ENCODE data around the gene RPTN. TPM values are rescaled to one million over a fixed set of nuclear protein-coding genes. Genes with fewer than 3 reads are reported as not detected.

The RPTN gene
- total RNA-seq, 3 donors from 2014 or later: not detected

DNA sequence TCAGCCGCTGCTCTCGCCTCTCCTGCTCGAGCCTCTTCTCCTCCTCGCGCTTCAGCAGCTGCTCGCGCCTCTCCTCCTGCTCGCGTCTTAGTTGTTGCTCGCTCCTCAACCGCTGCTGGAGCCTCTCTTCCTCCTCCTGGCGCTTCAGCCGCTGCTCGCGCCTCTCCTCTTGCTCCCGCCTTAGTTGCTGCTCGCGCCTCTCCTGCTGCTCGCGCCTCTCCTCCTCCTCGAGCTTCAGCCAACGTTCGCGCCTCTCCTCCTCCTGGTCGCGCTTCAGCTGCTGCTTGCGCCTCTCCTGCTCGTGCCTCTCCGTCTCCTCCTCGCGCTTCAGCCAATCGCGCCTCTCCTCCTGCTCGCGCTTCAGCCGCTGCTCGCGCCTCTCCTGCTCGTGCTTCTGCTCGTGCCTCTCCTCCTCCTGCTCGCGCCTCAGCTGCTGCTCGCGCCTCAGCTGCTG is 47.5 kb downstream of the RPTN start:
- peak overlapping the region; percentile 44 to 67 (median 48) for H3K4me3 ChIP-seq
- no peaks in the 10 kb centered on the region for H3K36me3 ChIP-seq
- H3K9me3 ChIP-seq: no peaks in the 10 kb centered on the region
- no peak for DNase-seq (ENCODE audit: low spot score in 2 of 2)
- H3K4me1 ChIP-seq: peaks cover 0 to 10% of the 10 kb centered on the region in 2 donors
- intact Hi-C loops (cut with DNase I; ENCODE audit: low total_unique reads): no loop called here
- TF ChIP-seq POLR2AphosphoS5 (IDR thresholded peaks at IDR 0.05) (no peak), POLR2A (IDR thresholded peaks at IDR 0.05) (no peak)
- TF ChIP-seq, protein P1, sequence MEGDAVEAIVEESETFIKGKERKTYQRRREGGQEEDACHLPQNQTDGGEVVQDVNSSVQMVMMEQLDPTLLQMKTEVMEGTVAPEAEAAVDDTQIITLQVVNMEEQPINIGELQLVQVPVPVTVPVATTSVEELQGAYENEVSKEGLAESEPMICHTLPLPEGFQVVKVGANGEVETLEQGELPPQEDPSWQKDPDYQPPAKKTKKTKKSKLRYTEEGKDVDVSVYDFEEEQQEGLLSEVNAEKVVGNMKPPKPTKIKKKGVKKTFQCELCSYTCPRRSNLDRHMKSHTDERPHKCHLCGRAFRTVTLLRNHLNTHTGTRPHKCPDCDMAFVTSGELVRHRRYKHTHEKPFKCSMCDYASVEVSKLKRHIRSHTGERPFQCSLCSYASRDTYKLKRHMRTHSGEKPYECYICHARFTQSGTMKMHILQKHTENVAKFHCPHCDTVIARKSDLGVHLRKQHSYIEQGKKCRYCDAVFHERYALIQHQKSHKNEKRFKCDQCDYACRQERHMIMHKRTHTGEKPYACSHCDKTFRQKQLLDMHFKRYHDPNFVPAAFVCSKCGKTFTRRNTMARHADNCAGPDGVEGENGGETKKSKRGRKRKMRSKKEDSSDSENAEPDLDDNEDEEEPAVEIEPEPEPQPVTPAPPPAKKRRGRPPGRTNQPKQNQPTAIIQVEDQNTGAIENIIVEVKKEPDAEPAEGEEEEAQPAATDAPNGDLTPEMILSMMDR (IDR thresholded peaks at IDR 0.05): no peak
- peaks cover 6 to 96% of the 10 kb centered on the region in 2 donors for H3K27me3 ChIP-seq
- H3K27ac ChIP-seq: no peak overlapping the region

DNA sequence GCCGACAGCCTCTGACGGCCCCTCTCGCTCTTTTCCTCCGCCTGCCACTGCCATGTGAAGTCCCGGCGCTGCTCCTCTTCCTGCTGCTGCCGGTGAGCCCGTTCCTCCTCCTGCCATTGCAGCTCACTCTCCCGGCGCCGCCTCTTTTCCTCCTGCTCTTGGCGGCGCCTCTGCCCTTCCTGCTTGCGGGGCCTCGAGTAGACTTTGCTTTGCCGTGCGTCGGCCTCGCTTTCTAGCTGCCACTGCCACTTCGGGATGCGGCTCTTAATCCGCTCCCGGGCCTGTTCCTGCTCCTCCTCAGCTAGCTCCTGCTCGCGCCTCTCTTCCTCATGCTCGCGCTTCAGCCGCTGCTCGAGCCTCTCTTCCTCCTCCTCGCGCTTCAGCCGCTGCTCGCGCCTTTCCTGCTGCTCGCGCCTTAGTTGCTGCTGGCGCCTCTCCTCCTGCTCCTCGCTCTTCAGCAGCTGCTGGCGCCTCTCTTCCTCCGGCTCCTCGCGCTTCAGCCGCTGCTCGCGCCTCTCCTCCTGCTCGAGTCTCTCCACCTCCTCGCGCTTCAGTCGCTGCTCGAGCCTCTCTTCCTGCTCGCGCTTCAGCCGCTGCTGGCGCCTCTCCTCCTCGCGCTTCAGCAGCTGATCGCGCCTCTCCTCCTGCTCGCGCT is 48.0 kb downstream of the RPTN start:
- peak overlapping the region; percentile 44 to 67 (median 48) for H3K4me3 ChIP-seq
- H3K9me3 ChIP-seq: no peaks in the 10 kb centered on the region
- intact Hi-C loops (cut with DNase I; ENCODE audit: low total_unique reads): no loop called here
- no peak overlapping the region for H3K27ac ChIP-seq
- DNase-seq (ENCODE audit: low spot score in 2 of 2): no peak
- H3K4me1 ChIP-seq: peaks cover 0 to 10% of the 10 kb centered on the region in 2 donors
- H3K27me3 ChIP-seq: peaks cover 6 to 96% of the 10 kb centered on the region in 2 donors
- no peaks in the 10 kb centered on the region for H3K36me3 ChIP-seq
- no peak for TF ChIP-seq POLR2AphosphoS5 (IDR thresholded peaks at IDR 0.05)
- TF ChIP-seq POLR2A (IDR thresholded peaks at IDR 0.05): no peak
- TF ChIP-seq, protein P1 (IDR thresholded peaks at IDR 0.05): no peak

DNA sequence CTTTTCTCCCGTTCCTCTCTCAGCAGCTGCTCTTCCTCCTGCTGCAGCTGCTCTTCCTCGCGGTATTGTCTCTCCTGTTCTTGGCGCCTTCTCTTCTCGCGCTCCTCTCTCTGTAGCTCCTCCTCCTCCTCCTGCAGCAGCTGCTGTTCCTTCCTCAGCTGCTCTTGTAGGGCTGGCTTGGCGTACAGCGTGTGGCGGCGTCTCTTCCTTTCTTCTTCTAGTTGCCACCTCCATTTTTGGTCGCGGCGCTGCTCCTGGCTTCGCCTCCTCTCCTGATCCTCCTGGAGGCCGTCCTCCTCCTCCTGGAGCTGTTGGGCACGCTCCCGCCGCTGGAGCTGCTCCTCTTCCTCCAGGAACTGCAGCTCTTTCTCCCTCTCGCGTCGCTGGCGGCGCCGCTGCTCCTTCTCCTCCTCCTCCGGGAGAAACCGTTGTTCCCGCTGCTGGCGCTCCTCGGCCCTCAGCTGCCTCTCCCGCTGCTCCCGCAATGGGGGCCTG is 48.6 kb downstream of the RPTN start:
- Histone ChIP-seq H3K27ac (no peak overlapping the region), H3K27me3 (peaks cover 6 to 96% of the 10 kb centered on the region in 2 donors)

DNA sequence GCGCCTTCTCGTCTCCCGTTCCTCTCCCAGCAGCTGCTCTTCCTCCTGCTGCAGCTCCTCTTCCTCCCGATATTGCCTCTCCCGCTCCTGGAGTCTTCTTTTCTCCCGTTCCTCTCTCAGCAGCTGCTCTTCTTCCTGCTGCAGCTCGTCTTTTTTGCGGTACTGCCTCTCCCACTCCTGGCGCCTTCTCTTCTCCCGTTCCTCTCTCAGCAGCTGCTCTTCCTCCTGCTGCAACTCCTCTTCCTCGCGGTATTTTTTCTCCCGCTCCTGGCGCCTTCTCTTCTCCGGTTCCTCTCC is 49.1 kb downstream of the RPTN start:
- no peak overlapping the region for H3K27ac ChIP-seq
- no peaks in the 10 kb centered on the region for H3K9me3 ChIP-seq
- DNase-seq (ENCODE audit: low spot score in 2 of 2): no peak
- peak overlapping the region; percentile 44 to 67 (median 48) for H3K4me3 ChIP-seq
- H3K4me1 ChIP-seq: peaks cover 0 to 10% of the 10 kb centered on the region in 2 donors
- TF ChIP-seq, protein P1 (IDR thresholded peaks at IDR 0.05): no peak
- TF ChIP-seq POLR2A (IDR thresholded peaks at IDR 0.05): no peak
- TF ChIP-seq POLR2AphosphoS5 (IDR thresholded peaks at IDR 0.05): no peak
- H3K27me3 ChIP-seq: peaks cover 6 to 96% of the 10 kb centered on the region in 2 donors
- intact Hi-C loops (cut with DNase I; ENCODE audit: low total_unique reads): no loop called here
- H3K36me3 ChIP-seq: no peaks in the 10 kb centered on the region

More for the DNA sequence above, 48.6 kb downstream of the RPTN start:
- intact Hi-C loops (cut with DNase I; ENCODE audit: low total_unique reads): no loop called here
- Histone ChIP-seq H3K36me3 (no peaks in the 10 kb centered on the region), H3K4me3 (peak overlapping the region; percentile 44 to 67 (median 48)), H3K4me1 (peaks cover 0 to 10% of the 10 kb centered on the region in 2 donors), H3K9me3 (no peaks in the 10 kb centered on the region)
- TF ChIP-seq POLR2AphosphoS5 (IDR thresholded peaks at IDR 0.05) (no peak), POLR2A (IDR thresholded peaks at IDR 0.05) (no peak)
- TF ChIP-seq, protein P1 (IDR thresholded peaks at IDR 0.05): no peak
- DNase-seq (ENCODE audit: low spot score in 2 of 2): no peak

DNA sequence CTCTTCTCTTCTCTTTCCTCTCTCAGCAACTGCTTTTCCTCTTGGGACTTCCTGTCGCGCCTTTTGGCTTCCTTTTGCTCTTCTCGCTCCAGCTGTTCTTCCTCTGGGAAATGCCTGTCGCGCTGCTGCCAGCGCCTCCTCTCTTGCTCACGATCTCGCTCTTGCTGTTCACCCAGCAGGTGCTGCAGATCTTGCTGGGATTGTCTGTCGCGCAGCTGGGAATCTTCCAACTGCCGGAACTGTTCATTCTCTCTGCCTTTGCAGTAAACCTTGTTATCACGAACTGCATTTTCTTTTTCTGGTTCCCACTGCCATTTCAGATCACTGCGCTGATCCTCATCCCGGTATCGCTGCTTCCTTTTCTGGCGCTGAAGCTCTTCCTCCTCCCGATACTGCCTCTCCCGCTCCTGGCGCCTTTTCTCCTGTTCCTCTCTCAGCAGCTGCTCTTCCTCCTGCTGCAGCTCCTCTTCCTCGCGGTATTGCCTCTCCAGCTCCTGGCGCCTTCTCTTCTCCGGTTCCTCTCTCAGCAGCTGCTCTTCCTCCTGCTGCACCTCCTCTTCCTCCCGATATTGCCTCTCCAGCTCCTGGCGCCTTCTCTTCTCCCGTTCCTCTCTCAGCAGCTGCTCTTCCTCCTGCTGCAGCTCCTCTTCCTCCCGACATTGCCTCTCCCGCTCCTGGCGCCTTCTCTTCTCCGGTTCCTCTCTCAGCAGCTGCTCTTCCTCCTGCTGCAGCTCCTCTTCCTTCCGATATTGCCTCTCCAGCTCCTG is 49.6 kb downstream of the RPTN start:
- no peak for DNase-seq (ENCODE audit: low spot score in 2 of 2)
- intact Hi-C loops (cut with DNase I; ENCODE audit: low total_unique reads): no loop called here
- Histone ChIP-seq H3K4me1 (peaks cover 0 to 10% of the 10 kb centered on the region in 2 donors), H3K9me3 (no peaks in the 10 kb centered on the region), H3K36me3 (no peaks in the 10 kb centered on the region), H3K4me3 (peak overlapping the region; percentile 44 to 67 (median 48)), H3K27ac (no peak overlapping the region), H3K27me3 (peaks cover 6 to 96% of the 10 kb centered on the region in 2 donors)
- no peak for TF ChIP-seq POLR2AphosphoS5 (IDR thresholded peaks at IDR 0.05)
- no peak for TF ChIP-seq POLR2A (IDR thresholded peaks at IDR 0.05)
- TF ChIP-seq, protein P1 (IDR thresholded peaks at IDR 0.05): no peak

Measured in breast epithelium (tissue), 4 donors.